H1 (cell line): Measurements from ENCODE around the gene RIN2. TPM values are rescaled to one million over a fixed set of nuclear protein-coding genes. Genes with fewer than 3 reads are reported as not detected.

Source experiments
- ASH2L ChIP-seq: fragments of 200-600, 300-600 bp; sonication (generic); IDR thresholded peaks from one replicate; pipeline ENCODE4 v1.7.1; 2017; ENCODE audit warnings: low read length
- BCL11A ChIP-seq, 2 experiments: IDR thresholded peaks; one replicate each; pipeline ENCODE4 v1.6.1; 2011; ENCODE audit warnings: low read depth in 2 of 2, low read length in 2 of 2, mild to moderate bottlenecking in 2 of 2
- BRCA1 ChIP-seq: IDR thresholded peaks from 2 replicates; pipeline ENCODE4 v1.6.1; 2012; ENCODE audit warnings: low read depth, low read length, improper control_type of control experiment
- FOSL1 ChIP-seq: IDR thresholded peaks from 2 replicates; pipeline ENCODE4 v1.6.1; 2011; ENCODE audit warnings: mild to moderate bottlenecking, low read depth, low read length, moderate library complexity; ENCODE audit not compliant: insufficient read depth
- GTF2F1 ChIP-seq: IDR thresholded peaks from 2 replicates; pipeline ENCODE4 v1.6.1; 2012; ENCODE audit warnings: low read depth, low read length, improper control_type of control experiment, borderline replicate concordance
- NANOG ChIP-seq: IDR thresholded peaks from 2 replicates; pipeline ENCODE4 v1.6.1; 2011; ENCODE audit warnings: low read length, low read depth, mild to moderate bottlenecking, inconsistent platforms; ENCODE audit not compliant: insufficient read depth, poor library complexity, severe bottlenecking
- RXRA ChIP-seq: IDR thresholded peaks from 2 replicates; pipeline ENCODE4 v1.6.1; 2011; ENCODE audit warnings: low read depth, mild to moderate bottlenecking, low read length, moderate library complexity; ENCODE audit not compliant: insufficient read depth
- SP2 ChIP-seq: IDR thresholded peaks from 2 replicates; pipeline ENCODE4 v1.6.1; 2012; ENCODE audit warnings: mild to moderate bottlenecking, low read length, inconsistent platforms
- SRF ChIP-seq: IDR thresholded peaks from 2 replicates; pipeline ENCODE4 v1.6.1; 2011; ENCODE audit warnings: mild to moderate bottlenecking, low read depth, low read length, moderate library complexity
- TEAD4 ChIP-seq: IDR thresholded peaks from 2 replicates; pipeline ENCODE4 v1.6.1; 2012; ENCODE audit warnings: low read depth, low read length, inconsistent platforms, mixed read lengths
- polyA plus RNA-seq, 7 experiments: library from polyadenylated mRNA; depleted of rRNA in 3 of 7; stranded (reverse) in 5 of 7; unstranded in 2 of 7; fragments of >200 nt in 5 of 7; fragments of 200-250 nt in 2 of 7; gene quantifications; 1 replicate in 5 of 7; 2 replicates in 1 of 7; 4 replicates in 1 of 7; pipeline versions ENCODE4 v1.2.1 to v1.2.3, GENCODE V29; 2011 to 2013; ENCODE audit warnings: missing spikeins in 2 of 7, mixed read lengths in 2 of 7
- total RNA-seq: library from RNA; stranded (reverse); fragmentation: NEBNext Ultra II Directional; extraction: Animal tissue kit (Norgen Biotek cat#: 25700); gene quantifications from 2 replicates; pipeline ENCODE4 v1.2.1, GENCODE V29; 2021

RIN2 gene
- total and polyA plus RNA-seq, 2 of the 8 experiments (the other 6 are each of a cell fraction or from before 2014, with no cell fraction given), result 0.20 to 1.3 TPM

- TF ChIP-seq FOSL1 (no peak), ASH2L (no peak), SP2 (no peak), RXRA (no peak), NANOG (no peak), GTF2F1 (no peak), TEAD4 (no peak), SRF (no peak), BCL11A (IDR thresholded peaks at IDR 0.05; ENCODE audit: low read depth in 2 of 2, low read length in 2 of 2) (no peak), BRCA1 (no peak)
Measured at GRCh38 chr20:19750101-19750606, 7.9 kb upstream of the RIN2 start (continued).
